Stimulated activated CD4-positive, alpha-beta T cell treated with anti-CD3 and anti-CD28 coated beads, Interleukin-2, amount 100 ng/mL, for 48 hours (primary cell): Measurements from ENCODE around the gene NAP1L2.
"Not testable (repeated sequence)": the region's sequence is repeated elsewhere in the genome, so short reads cannot be mapped to it uniquely, and the experiment has no call there.

Experiments
- DNase-seq, 2 donors: peaks; one replicate each; pipeline ENCODE4 v3.0.0-alpha.2; 2020

The NAP1L2 gene

GRCh38 chrX:73214426-73215094, at the start of gene NAP1L2:
Gene NAP1L2 (minus strand): TSS chrX:73214851. CDS start chrX:73214492, 359 bp downstream.
- DNase-seq = peak; percentile 6

- no peak for DNase-seq
These were observed 48.3 kb upstream of the NAP1L2 start for GRCh38 chrX:73262991-73263390.

GRCh38 chrX:73239242-73239641, 24.6 kb upstream of the NAP1L2 start:
- DNase-seq = no peak

GRCh38 chrX:73217621-73218020, 3.0 kb upstream of the NAP1L2 start:
- DNase-seq = no peak

- no peak for DNase-seq
These were observed 595 bp upstream of the NAP1L2 start for GRCh38 chrX:73215246-73215645.

GRCh38 chrX:73213734-73214425, 771 bp downstream of the NAP1L2 start:
- no peak for DNase-seq

GRCh38 chrX:73206366-73206765, 8.3 kb downstream of the NAP1L2 start:
- no peak for DNase-seq

GRCh38 chrX:73182502-73183114, 32.0 kb downstream of the NAP1L2 start:
- no peak for DNase-seq

GRCh38 chrX:73168945-73169344, 45.7 kb downstream of the NAP1L2 start:
- not testable (repeated sequence) for DNase-seq
